K562 (cell line): ENCODE results near the gene ENOSF1.
"Not testable (repeated sequence)": the region's sequence is repeated elsewhere in the genome, so short reads cannot be mapped to it uniquely, and the experiment has no call there.

Source experiments
- CHD1 ChIP-seq: fragments of 200-600 bp; sonication (generic); IDR thresholded peaks from one replicate; pipeline ENCODE4 v1.6.1; 2012; ENCODE audit warnings: mild to moderate bottlenecking, moderate library complexity, low read length, inconsistent platforms
- MAFF ChIP-seq: IDR thresholded peaks from 2 replicates; pipeline ENCODE4 v1.6.1; 2012; ENCODE audit warnings: low read length, improper control_type of control experiment
- RUNX1 ChIP-seq: sonication (generic); IDR thresholded peaks from 2 replicates; pipeline ENCODE4 v1.6.1; 2016; ENCODE audit warnings: antibody characterized with exemption, low read depth
- SRSF1 ChIP-seq: fragments of 200-400 bp; formaldehyde crosslinking; IDR thresholded peaks from 2 replicates; pipeline ENCODE4 v1.6.1; 2017; ENCODE audit warnings: mild to moderate bottlenecking, low read depth, low read length, moderate library complexity

DNA sequence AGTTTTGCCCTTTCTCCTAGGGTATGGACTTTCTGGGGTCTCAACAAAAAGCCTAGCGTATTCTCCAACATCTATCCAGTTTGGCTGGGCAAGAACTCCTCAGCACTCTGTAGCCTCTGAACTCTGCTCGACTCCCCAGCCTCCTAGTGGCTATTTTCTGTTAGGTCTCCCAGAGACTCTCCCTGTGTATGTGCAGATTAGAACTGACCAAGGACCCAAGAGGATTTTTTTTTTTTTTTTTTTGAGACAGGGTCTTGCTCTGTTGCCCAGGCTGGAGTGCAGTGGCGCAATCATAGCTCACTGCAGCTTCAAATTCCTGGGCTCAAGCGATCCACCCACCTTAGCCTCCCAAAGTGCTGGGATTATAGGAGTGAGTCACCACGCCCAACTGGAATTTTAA is 17.7 kb upstream of the ENOSF1 start:
- TF ChIP-seq CHD1, MAFF, SRSF1, RUNX1: not testable (repeated sequence)
